Measurements from ENCODE around the gene HOXA9. TPM values are rescaled to one million over a fixed set of nuclear protein-coding genes. Genes with fewer than 3 reads are reported as not detected.

Gene HOXA9
- polyA plus RNA-seq, 4 donors: 92.9 to 122 (median 115) TPM

DNA sequence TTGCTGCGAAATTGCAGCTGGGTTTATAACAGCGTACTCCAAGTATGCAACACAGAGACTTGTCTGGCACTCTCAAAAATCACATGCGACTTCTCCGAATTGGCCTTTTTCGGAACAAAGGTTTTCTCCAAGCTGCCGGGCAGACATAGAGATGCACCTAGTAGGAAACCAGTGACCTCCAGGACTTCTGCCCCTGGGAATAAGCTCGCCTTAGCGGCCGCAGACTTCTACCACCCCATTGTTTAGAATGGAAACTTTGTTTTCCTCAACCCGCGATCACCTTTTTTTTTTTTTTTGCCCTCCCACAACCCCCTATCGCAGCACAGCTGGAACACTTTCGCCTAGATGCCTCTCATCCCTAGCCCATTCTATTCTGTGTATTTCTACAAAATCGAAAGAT lies 13.7 kb upstream of the HOXA9 start:
- DNase-seq (ENCODE audit: low read depth in 4 of 4, low spot score in 3 of 4): no peak

DNA sequence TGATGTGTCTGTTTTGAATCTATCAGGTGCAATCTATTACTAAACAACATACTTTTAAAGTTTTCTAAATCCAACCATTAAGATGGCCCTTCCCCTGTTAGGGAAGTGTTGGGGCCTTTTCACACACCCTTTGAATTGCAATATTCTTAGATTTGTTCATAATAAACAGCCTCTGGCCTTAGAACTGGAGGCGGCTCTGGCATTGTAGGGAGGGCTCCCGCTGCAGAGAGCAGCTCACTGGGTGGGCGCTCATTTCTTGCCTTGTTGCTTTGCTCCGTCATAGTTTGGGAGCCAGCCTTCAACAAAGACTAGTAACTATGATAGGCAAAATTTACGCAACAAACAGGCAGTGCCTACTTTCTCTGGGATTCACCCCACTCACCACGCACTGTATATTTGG lies 13.0 kb upstream of the HOXA9 start:
- no peak for DNase-seq (ENCODE audit: low read depth in 4 of 4, low spot score in 3 of 4)

DNA sequence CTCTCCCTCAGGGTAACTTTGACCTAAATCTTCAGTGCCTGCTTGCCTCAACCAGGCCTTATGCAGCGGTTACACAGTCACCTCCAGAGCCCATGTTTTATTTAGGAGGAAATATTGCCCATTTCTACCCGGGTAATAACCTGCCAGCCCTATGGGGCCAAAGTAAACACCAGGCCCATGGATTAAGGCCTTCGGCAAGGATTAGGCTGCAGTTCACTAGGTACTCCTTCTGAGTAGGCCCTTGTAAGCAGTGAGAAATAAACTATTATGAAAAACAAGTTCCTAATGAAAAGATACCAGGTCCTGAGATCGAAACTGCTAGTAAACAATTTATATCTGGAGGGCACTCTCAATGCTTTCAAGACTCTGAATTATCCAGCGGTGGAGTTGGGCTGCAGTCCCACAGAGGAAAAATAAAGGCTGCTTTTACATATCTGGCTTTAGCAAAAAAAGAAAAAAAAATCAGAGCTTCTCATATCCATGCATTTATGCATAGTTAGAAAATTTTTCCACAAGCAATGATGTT lies 12.5 kb upstream of the HOXA9 start:
- DNase-seq (ENCODE audit: low read depth in 4 of 4, low spot score in 3 of 4): no peak

DNA sequence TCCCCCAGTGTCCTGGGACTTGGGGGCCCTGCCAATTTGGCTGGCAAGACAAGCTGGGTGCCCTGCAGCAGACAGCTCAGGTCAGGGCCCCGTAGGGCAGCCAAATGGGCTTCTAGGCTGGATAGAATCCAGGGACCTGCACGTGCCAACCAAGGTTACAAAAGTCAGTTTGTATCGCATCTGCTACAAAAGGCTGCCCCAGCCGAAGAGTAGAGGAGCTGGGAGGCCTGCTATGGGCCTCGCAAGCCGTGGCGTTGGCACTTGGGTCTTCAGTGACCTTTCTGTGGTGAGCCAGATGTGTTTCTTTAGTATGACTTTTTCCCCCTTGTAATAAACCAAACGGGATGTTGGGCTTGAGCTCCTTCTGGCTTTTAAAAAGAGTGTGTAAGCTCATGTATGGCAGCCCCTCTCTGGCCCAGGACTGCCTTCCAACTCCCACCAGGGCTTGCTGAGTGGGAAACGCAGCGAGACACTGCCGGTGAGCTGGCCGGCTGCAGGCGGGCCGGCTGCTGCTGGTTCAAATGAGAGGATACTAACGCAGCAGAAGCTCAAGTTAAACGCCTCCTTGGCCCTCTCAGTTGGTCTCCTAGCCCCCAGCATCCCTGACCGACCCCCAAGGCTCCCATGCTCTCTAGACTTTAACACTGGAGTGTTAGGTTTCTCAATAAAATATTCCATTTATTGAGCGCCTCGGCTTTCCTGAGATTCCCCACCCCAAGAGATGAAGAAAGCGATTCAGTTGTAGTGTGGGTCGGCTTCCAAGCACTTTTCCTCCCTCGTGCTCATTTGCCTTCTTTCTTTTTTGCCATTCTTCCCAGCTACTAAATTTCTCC lies 11.8 kb upstream of the HOXA9 start:
- no peak for DNase-seq (ENCODE audit: low read depth in 4 of 4, low spot score in 3 of 4)

DNA sequence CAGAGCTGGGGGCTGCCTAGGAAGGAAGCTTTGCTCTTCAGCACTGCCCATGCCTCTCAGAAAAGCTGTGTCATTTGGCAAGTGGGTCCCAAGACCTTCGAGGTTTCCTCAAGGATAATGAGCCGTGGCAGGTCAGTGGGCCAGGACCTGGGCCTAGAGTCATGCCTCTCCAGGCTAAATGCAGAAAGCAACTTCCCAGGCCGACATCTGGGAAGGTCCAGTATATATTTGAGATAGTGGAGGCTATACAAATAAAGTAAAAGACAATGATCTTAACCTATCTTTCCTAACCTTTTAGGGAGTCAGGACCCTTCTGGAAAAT lies 11.1 kb upstream of the HOXA9 start:
- no peak for DNase-seq (ENCODE audit: low read depth in 4 of 4, low spot score in 3 of 4)

DNA sequence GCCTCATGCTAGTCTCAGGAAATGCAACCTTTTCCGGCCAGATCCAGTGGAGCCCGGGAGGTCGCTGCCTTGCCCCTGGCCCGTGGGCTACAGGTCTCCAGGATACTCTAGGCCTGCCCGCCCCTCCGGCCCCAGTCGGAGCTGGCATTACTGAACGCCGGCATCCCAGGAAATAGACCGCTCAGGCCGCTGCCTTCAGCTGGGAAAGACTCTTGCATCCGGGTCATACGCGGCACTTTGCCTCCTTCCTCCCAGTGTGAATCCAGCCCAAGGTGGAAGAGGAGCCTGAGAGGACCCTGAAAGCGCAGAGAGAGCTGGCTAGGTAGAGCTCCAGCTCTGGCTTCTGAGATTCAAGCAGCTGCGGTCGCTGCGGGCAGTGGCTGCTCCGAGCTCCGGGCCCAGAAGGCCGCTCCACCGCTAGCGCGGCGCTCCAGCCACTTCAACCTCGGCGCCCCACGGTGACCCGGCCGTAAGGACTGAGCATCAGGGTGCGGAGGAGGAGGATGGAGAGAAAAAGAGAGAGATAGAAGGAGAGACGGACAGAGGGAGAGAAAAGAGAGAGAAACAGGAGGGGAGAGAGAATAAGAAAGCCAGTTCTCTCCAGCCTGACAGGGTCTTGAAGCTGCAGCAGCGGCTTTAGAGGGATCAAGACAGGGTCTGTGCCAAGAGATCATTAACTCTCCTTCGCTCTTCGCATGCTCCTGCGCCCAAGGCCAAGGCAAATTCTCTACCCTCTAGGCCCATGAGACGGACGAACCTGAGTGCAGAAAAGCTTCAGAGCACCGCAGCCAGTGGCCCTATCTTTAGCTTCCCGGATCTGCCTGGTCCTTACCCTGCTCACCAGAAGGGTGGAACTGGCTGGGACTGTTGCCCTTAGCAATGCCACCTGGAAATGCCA lies 10.5 kb upstream of the HOXA9 start:
- no peak for DNase-seq (ENCODE audit: low read depth in 4 of 4, low spot score in 3 of 4)

DNA sequence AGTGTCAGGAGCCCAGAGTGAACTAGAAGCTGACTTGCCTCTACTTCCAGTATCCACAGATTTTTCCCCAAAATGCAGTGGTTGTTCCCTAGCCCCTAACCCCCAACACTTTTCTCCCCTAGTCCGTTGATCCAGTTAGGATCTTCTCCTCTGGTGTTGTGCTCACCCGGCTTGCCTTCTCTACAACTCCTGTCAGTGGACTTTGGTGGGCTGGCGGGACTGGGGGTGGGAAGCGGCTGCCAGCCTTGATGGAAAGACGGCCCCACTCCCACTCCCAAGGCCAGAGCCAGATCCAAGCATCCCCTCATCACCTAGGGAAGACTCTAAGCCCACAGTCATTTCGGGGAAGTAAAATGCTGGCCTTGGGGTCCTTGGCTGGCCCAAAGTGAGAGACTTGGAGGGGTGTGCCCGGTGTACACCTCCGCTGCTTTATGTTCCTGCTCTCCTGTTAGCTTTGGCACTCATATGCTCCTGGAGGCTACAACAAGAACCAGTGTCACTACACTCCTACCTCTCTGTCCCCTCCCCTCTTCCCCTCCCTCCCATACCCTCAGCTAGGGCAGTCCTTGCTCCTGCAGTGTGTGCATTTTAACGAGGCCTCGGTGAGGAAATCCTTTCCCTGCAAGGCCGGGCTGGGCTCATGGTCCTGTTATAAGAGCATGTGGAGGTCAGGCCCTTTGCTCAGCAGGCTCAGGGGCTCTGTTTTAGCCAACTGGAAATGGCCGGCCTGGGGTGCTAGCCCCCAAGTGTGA lies 9.7 kb upstream of the HOXA9 start:
- DNase-seq (ENCODE audit: low read depth in 4 of 4, low spot score in 3 of 4): no peak

DNA sequence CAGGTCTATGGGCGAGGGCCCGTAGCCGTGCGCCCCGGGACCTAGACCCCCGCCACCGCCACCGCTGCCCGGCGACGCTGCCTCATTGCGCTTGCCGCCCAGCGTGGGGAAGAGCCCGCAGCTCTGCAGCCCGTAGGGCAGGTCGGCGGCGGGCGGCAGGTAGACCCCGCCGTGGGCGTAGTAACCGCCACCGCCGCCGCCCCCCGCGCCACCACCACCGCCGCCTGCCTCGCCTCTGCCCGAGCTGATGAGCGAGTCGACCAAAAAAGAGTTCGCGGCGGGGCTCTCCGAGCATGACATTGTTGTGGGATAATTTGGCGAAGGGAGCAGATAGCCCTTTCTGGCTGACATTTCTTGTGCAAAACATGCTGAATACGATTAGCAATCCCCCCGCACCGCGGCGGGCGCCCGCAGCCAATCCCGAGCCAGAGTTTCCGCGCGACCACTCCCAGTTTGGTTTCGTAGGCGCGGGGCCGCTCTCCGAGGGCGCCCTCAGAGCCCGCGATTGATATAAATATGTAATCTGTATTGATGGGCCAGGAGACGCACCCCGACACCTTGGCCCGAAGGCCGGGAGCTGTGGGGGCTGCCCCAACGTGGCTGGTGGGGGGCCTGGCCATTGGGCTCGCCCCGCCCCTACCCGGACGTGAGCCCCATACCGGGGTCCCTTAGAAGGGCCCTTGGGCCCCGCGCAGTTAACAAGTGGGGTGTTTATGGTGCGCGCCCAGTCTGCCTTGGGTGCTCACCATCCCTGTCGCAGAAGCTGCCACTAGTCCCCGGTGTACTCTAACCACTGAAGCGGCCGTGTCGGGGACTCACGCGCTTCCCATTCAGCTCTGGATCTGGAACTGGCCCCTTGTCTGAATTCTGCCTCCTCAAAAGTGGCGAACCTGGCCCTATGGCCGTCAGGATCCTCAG lies 8.9 kb upstream of the HOXA9 start, which contains the start of gene HOXA10:
Gene HOXA10, minus strand, starts transcription at position 365 of the 918 bp plus-strand sequence. Its CDS starts 14 bp downstream, at position 351.
- no peak for DNase-seq (ENCODE audit: low read depth in 4 of 4, low spot score in 3 of 4)

DNA sequence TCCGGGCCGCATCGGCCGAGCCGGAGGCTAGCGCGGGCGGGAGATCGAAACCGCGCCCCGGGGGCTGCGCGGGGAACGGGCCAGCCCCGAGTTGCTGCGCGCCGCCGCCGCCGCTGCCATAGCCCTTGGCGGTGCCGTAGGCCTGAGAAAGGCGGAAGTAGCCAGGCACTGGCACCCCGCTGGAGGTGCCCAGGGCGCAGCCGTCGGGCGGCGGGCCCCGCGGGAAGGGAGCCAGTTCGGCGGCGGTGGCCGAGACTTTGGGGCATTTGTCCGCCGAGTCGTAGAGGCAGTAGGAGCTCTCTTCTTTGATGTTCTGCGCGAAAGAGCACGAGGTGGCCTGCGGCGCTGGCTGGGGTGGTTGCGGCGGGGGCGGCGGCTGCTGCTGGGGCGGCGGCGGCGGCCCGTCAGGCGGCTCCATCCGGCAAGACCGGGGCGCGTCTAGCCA lies 8.2 kb upstream of the HOXA9 start:
- DNase-seq (ENCODE audit: low read depth in 4 of 4, low spot score in 3 of 4): no peak

DNA sequence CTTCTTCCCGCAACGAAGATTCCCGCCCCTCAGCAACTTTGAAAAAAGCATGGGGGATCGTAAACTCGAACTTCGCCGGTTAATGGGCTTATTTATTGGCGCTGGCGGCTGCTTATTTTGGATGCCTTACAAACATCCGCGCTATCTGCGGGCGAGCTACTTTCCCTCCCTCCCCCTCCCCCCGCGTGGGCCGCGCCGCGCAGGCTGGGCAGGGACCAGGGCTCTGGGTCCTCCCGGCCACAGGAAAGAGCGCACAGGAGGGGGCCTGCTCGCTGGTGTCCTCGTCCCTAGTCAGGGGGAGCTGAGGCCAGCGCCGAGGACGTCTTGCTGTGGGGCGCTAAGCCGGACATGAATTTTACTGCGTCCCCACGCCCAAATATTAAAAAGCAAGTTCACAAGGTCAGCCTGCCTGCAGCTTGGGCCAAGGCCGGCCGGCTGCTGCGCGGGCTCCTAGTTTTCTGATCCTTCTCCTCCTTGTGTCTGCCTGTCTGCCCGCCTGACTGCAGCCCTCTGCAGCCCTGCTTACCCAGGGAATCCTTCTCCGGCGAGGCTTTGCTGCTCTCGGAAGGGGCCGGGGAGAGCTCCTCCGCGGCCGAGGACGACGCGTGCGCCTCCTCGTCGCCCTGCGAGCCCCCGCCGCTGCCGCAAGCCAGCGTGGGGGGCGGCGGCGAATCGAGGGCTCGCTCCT lies 7.6 kb upstream of the HOXA9 start:
- peak in 1 of 4 donors; percentile 78 for DNase-seq (ENCODE audit: low read depth in 4 of 4, low spot score in 3 of 4)

DNA sequence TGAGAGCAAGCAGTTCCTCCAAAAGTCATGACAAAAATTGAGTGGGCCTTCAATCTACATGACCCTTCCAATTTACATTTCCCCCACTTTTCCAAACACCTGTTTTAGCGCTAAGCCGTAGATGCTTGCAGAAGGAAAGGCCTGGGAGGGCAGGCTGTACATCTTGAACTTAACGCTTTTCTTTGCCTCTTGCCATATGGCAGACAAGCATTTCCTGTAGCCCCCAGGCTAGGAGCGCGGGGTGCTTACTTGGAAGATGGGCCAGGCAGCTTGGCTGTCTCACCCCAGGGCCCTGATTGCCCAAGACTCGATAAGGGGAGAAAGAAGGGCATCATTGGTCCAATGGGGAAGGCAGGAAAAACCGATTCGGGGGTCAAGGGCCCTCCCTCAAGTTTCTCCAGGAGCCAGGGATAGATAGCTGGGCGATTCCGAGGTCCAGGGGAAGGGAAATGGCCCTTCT lies 7.0 kb upstream of the HOXA9 start:
- no peak for DNase-seq (ENCODE audit: low read depth in 4 of 4, low spot score in 3 of 4)

DNA sequence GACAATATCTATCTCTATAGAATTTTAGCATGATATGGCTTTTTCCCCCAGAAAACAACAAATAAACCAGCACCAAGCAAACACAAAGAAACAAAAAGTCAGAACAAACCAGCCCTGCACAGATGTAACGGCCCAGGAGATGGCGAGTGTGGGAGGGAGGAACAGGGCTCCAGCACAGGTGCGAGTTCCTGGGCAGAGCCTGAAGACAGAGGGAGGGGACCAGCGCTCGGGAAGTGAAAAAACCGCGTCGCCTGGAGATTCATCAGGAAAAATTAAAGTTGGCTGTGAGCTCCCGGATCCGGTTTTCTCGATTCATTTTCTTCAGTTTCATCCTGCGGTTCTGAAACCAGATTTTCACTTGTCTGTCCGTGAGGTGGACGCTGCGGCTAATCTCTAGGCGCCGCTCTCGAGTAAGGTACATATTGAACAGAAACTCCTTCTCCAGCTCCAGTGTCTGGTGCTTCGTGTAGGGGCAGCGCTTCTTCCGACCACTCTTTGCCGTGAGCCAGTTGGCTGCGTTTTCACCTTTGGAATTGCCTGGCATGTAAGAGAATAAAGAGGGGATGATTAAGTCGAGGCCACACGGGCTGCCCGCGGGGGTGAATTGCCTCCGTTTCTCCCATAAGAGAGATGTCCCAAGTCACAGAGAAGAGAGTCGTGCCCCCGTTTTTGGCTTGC lies 6.4 kb upstream of the HOXA9 start:
- no peak for DNase-seq (ENCODE audit: low read depth in 4 of 4, low spot score in 3 of 4)

DNA sequence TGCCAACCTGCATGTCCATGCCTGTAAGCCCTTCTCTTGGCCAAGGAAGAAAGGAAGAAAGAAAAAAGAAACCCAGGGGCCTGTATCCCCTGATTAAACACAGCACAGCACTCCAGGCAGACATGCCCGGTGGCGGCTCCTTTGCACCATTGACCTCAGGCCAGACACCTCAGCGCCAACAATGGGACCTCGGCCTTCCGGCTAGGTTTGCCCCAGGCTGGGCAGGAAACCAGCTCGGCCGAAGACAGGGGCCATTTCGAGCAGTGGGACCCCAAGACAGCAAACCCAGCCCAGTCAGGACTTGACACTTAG lies 5.9 kb upstream of the HOXA9 start:
- no peak for DNase-seq (ENCODE audit: low read depth in 4 of 4, low spot score in 3 of 4)

DNA sequence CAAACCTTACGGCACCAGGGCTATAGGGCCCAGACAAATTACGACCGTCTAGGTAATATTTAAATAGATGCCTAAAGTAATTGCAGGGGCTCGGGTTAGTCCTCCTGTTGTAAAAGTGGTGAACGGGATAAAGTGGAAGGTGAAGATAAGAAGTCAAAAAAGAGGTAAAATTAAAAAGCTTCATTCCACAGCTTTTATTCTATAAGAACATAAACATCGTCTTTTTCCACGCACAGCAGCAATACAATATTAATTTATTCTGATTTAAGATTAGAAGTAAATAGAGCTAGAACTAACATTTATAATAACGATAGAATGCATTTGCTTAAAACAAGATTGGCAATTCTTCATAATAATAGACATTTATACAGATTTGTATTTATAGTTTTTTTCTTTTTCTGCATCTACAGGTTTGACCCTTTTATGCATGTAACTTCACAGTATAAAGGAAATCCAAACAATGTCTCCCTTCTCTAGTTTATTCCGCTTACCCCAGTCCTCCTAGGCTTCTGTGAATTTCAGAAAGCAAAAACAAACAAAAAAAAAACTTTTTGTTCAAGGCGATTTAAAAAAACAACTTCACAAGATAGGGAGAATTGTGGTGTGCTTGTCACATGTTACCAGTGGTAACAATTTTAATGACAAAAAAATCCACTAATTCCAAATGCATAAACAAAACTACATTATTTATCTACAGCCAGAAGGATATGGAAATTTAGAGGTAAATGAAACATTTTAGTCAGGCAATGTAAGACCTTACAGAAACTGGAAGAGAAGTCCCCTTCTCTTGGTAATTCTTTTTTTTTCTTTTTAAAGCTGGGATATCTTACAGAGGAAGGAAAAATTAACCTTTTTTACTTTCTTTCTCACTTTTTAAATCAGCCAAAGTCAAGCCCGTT lies 5.3 kb upstream of the HOXA9 start:
- DNase-seq (ENCODE audit: low read depth in 4 of 4, low spot score in 3 of 4): no peak

DNA sequence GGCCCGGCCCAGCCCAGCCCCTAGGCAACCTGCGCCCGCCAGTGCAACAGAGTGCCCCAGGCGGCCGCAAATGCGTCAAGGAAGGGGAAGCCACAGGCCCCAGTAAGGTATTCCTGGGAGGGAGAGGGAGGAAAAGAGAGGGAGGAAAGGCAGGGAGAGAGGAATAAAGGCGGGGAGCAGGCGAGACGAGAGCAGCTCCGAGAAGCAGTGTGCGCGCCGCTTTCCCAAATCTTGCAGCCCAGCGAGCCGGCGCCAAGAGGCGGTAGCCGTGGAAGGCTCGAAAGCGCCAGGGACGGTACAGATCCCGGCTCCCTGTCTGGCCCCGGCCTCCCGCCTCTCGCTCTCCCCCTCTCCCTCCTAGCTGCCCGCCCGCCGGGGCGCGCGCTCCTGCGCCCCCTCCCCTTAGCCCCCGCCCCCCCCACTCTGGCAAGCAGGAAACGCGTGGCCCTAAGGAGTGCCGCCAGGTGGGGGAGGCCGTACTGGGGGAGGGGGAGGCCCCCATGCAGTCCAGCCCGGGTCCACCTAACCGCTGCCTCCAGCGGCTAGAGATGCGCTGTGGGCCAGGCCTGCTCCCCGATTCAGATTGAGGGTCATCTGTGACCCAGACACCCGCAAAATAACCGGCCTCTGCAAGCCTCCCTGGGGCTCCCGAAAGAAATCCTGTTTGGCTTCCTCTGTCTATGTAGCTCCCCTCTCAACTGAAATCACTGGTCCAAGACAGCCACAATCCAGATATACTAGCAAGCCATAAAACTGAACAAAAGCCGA lies 4.5 kb upstream of the HOXA9 start:
- DNase-seq (ENCODE audit: low read depth in 4 of 4, low spot score in 3 of 4): no peak

DNA sequence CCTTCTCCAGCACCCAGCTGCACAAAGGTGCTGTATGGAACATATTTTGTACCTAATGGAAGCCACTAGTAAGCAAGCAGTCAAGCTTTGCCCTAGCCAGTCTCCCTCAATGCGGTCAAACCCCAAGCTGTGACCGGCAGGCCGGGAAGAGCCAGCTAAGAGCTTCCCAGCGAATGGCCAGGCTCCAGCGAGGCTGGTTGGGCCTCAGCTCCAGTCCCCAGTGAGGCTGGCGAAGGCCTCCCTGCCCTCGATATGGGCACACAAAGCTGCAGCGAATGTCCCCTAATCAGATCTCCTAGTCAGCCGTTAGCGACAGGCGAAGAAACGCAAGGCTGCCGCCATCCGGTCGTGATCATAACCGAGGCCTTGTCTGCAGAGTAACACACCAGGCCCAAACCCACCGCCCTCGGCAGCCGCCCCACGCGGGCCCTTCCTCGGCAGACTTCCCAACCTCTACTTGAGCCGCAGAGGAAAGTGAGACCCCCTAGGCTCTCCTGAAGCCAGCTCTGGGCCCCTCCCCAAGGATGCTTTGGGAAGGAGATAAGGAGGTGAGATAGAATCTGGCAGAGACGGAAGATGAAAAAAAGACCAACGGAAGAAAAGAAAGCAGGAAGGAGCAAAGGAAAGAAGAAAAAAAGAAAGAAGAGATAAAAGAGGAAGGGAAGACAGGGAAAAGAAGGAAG lies 3.1 kb upstream of the HOXA9 start:
- no peak for DNase-seq (ENCODE audit: low read depth in 4 of 4, low spot score in 3 of 4)

All from right renal pelvis (tissue), 4 donors.